A549 (cell line): ENCODE results near the gene F11.

Experiments used
- CHD2 ChIP-seq: fragments of 150-350 bp; IDR thresholded peaks from 2 replicates; pipeline ENCODE4 v1.6.1; 2014; ENCODE audit warnings: low read length; ENCODE audit not compliant: partially characterized antibody
- FOSB ChIP-seq: fragments of 250-450 bp; sonication (Bioruptor Pico); IDR thresholded peaks from 2 replicates; pipeline ENCODE4 v1.5.0; 2020; ENCODE audit warnings: mild to moderate bottlenecking, moderate library complexity
- POLR2A ChIP-seq: IDR thresholded peaks from 2 replicates; pipeline ENCODE4 v1.6.1; 2012; ENCODE audit warnings: mild to moderate bottlenecking, low read length
- POLR2AphosphoS2 ChIP-seq: conservative IDR thresholded peaks from 2 replicates; pipeline ENCODE4 v1.6.1; 2012; ENCODE audit warnings: low read length, improper control_type of control experiment, inconsistent platforms
- REST ChIP-seq: fragments of 200-600 bp; sonication (generic); IDR thresholded peaks from 2 replicates; pipeline ENCODE4 v1.6.1; 2016; ENCODE audit warnings: antibody characterized with exemption, mild to moderate bottlenecking, moderate library complexity
- TF ChIP-seq, protein P1 (sequence below): fragments of >200 bp; sonication (Bioruptor Twin); formaldehyde crosslinking; IDR thresholded peaks from 3 replicates; pipeline ENCODE4 v1.5.1; 2016

DNA sequence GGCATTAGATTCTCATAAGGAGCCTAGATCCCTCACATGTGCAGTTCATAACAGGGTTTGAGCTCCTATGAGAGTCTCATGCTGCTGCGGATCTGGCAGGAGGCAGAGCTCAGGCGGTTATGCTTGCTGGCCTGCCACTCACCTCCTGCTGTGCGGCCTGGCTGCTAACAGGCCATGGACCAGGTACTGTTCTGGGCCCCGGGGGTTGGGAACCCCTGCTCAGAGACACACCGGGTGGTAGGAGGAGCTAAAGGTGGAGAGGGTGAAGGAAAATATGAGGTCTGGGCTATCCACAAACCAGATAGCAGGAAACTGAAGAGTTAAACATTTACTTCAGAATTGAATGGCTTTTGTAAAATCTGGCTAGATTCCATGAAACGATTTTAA is 5.9 kb upstream of the F11 start:
- TF ChIP-seq POLR2AphosphoS2 (no peak), CHD2 (no peak), POLR2A (no peak), FOSB (no peak), REST (no peak)
- TF ChIP-seq, protein P1, sequence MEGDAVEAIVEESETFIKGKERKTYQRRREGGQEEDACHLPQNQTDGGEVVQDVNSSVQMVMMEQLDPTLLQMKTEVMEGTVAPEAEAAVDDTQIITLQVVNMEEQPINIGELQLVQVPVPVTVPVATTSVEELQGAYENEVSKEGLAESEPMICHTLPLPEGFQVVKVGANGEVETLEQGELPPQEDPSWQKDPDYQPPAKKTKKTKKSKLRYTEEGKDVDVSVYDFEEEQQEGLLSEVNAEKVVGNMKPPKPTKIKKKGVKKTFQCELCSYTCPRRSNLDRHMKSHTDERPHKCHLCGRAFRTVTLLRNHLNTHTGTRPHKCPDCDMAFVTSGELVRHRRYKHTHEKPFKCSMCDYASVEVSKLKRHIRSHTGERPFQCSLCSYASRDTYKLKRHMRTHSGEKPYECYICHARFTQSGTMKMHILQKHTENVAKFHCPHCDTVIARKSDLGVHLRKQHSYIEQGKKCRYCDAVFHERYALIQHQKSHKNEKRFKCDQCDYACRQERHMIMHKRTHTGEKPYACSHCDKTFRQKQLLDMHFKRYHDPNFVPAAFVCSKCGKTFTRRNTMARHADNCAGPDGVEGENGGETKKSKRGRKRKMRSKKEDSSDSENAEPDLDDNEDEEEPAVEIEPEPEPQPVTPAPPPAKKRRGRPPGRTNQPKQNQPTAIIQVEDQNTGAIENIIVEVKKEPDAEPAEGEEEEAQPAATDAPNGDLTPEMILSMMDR = no peak
